Measurements from ENCODE around the gene MZT2B. TPM values are rescaled to one million over a fixed set of nuclear protein-coding genes. Genes with fewer than 3 reads are reported as not detected.

The MZT2B gene
- total and polyA plus RNA-seq, 2 of the 8 experiments (the other 6 are each of a cell fraction or from before 2014, with no cell fraction given) = 90.3 to 151 TPM

DNA sequence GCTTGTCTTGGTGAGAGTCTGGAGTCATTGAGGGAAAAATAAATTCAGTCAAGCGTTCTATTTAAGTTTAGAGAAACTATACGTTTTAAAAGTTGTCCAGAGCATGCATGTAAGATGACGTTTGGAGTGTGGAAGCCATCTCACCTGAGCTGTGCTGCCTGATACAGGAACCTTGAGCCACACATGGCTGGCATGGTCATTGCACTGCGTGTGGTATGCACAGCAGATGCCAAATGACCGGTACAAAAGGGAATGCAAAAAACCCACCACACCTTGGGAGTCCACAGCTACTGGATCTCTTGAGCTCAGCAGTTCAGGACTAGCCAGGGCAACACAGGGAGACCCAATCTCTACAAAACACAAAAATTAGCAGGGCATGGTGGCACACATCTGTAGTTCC lies 4.3 kb downstream of the MZT2B start:
- DNase-seq (ENCODE audit: low read depth in 1 of 2, low spot score in 2 of 2) = no peak
- TF ChIP-seq SIX5 (IDR thresholded peaks at IDR 0.05; ENCODE audit: low read depth, low read length) (no peak), TAF7 (optimal IDR thresholded peaks at IDR 0.05; ENCODE audit: borderline replicate concordance, low read depth, low read length) (no peak), JUN (IDR thresholded peaks at IDR 0.05; ENCODE audit: low read depth, low read length) (no peak), HDAC2 (IDR thresholded peaks at IDR 0.05; ENCODE audit: borderline replicate concordance in 1 of 2, low read depth in 2 of 2, low read length in 2 of 2) (no peak), CREB1 (IDR thresholded peaks at IDR 0.05) (no peak), CEBPB (IDR thresholded peaks at IDR 0.05; ENCODE audit: low read depth, low read length) (no peak), RNF2 (IDR thresholded peaks at IDR 0.05; ENCODE audit: borderline replicate concordance, low read depth, low read length, missing control alignments, poor library complexity, severe bottlenecking) (no peak), SAP30 (IDR thresholded peaks at IDR 0.05; ENCODE audit: insufficient read depth, insufficient replicate concordance, low read length) (no peak), KDM4A (IDR thresholded peaks at IDR 0.05; ENCODE audit: low read depth, low read length, severe bottlenecking) (no peak)
- TF ChIP-seq, protein P1, sequence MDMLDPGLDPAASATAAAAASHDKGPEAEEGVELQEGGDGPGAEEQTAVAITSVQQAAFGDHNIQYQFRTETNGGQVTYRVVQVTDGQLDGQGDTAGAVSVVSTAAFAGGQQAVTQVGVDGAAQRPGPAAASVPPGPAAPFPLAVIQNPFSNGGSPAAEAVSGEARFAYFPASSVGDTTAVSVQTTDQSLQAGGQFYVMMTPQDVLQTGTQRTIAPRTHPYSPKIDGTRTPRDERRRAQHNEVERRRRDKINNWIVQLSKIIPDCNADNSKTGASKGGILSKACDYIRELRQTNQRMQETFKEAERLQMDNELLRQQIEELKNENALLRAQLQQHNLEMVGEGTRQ (IDR thresholded peaks at IDR 0.05; ENCODE audit: low read length) = no peak
- TF ChIP-seq, protein P2, sequence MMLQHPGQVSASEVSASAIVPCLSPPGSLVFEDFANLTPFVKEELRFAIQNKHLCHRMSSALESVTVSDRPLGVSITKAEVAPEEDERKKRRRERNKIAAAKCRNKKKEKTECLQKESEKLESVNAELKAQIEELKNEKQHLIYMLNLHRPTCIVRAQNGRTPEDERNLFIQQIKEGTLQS (IDR thresholded peaks at IDR 0.05; ENCODE audit: insufficient read depth, low read depth, low read length) = no peak

More for the DNA sequence above, 4.3 kb downstream of the MZT2B start:
- H3K27ac ChIP-seq (ENCODE audit: low read depth, low read length) = no peak overlapping the region
- no peak overlapping the region for H2BK15ac ChIP-seq (ENCODE audit: low read length)
- no peak overlapping the region for H2BK5ac ChIP-seq (ENCODE audit: low read depth, low read length)
- no peak overlapping the region for H4K8ac ChIP-seq (ENCODE audit: extremely low read depth, insufficient read depth, low read length)
- no peak for FAIRE-seq
- peaks cover 0 to 7% (median 3%) of the 10 kb centered on the region in 4 experiments; a peak in 4 of 7 replicates for H3K4me1 ChIP-seq (replicated peaks in 1 of 4; ENCODE audit: control insufficient read depth in 3 of 4, insufficient read depth in 4 of 4, low read length in 3 of 4)
- peaks cover 0 to 3% of the 10 kb centered on the region in 2 experiments; a peak in 1 of 4 replicates for H3K79me2 ChIP-seq (ENCODE audit: control insufficient read depth in 1 of 2, insufficient read depth in 2 of 2, low read length in 2 of 2)
- no peak overlapping the region for H3K4ac ChIP-seq (replicated peaks; ENCODE audit: insufficient read length, low read depth, low read length)
- H3K27me3 ChIP-seq (replicated peaks in 1 of 4; ENCODE audit: control insufficient read depth in 3 of 4, extremely low read depth in 1 of 4, insufficient read depth in 3 of 4, low read length in 3 of 4) = no peaks in the 10 kb centered on the region
- H3K79me1 ChIP-seq (ENCODE audit: low read depth, low read length) = no peaks in the 10 kb centered on the region
- H3K14ac ChIP-seq (ENCODE audit: insufficient read length) = no peak overlapping the region
- H4K91ac ChIP-seq (replicated peaks; ENCODE audit: insufficient read length, low read length) = no peak overlapping the region
- no peak overlapping the region for H3K4me2 ChIP-seq (ENCODE audit: insufficient read depth in 1 of 2, low read depth in 2 of 2, low read length in 2 of 2)
- no peak overlapping the region for H2AFZ ChIP-seq (ENCODE audit: low read length)
- no peak overlapping the region for H3K4me3 ChIP-seq (ENCODE audit: extremely low read depth in 1 of 4, insufficient read depth in 2 of 4, low read depth in 3 of 4, low read length in 4 of 4)
- no peak overlapping the region for H2BK120ac ChIP-seq (replicated peaks; ENCODE audit: low read depth, low read length)
- CTCF ChIA-PET (ENCODE audit: partially characterized antibody) = interaction anchor here (2.6 kb wide), 1 partner anchor 146 kb away, joined by 9 read pairs; no protein-coding TSS in a partner anchor
- 97% methylated on average over 5 of the region's 5 CpGs; no CpG with 5 or more reads in 1 of the 2 experiments for WGBS, 2 experiments (ENCODE audit: extremely low coverage in 1 of 2, insufficient coverage in 1 of 2, insufficient read length in 1 of 2, insufficient replicate concordance in 2 of 2, low coverage in 1 of 2, low lambda C conversion rate in 2 of 2, missing lambda C conversion rate in 1 of 2)
- H3K56ac ChIP-seq (replicated peaks; ENCODE audit: insufficient read length, low read depth, low read length) = no peak overlapping the region
- no peak overlapping the region for H3K9ac ChIP-seq (replicated peaks in 1 of 4; ENCODE audit: extremely low read depth in 1 of 4, low read depth in 3 of 4, low read length in 3 of 4)
- no peak overlapping the region for H2BK20ac ChIP-seq (ENCODE audit: low read length)
- H2BK12ac ChIP-seq (ENCODE audit: low read depth, low read length) = no peak overlapping the region
- no peak overlapping the region for H3K18ac ChIP-seq (ENCODE audit: extremely low read depth, low read length)
- H4K5ac ChIP-seq (ENCODE audit: insufficient read length, low read depth, low read length) = no peak overlapping the region
- no peak overlapping the region for H3K23ac ChIP-seq (ENCODE audit: insufficient read length)
- H2AK5ac ChIP-seq (ENCODE audit: low read depth, low read length) = no peak overlapping the region
- H4K20me1 ChIP-seq (replicated peaks in 1 of 2; ENCODE audit: control insufficient read depth in 1 of 2, insufficient read depth in 2 of 2, low read length in 2 of 2) = no peaks in the 10 kb centered on the region
- POLR2A ChIA-PET (ENCODE audit: partially characterized antibody) = interaction anchor here (0.6 to 1.1 kb wide), 2 partner anchors 1301 to 1303 kb away, joined by 3 to 6 read pairs; no protein-coding TSS in a partner anchor
- H3K23me2 ChIP-seq (ENCODE audit: low read depth, low read length) = peaks cover 2% of the 10 kb centered on the region; the same call in 1 of the 2 replicates
- no peaks in the 10 kb centered on the region for H3K9me3 ChIP-seq (ENCODE audit: insufficient read depth in 2 of 2, low read depth in 1 of 2, low read length in 1 of 2)
- H3K36me3 ChIP-seq (ENCODE audit: control insufficient read depth in 2 of 4, insufficient read depth in 4 of 4, low read length in 3 of 4) = peaks cover 0 to 4% (median 0%) of the 10 kb centered on the region in 4 experiments; a peak in 1 of 8 replicates

Measured in H1 (cell line).